Endothelial cell of umbilical vein (primary cell): ENCODE data around the gene ETV6. TPM values are rescaled to one million over a fixed set of nuclear protein-coding genes. Genes with fewer than 3 reads are reported as not detected.

Source experiments
- BruUV-seq: library from RNA; stranded (reverse); fragments of 400-500 nt; replicated peaks from 2 replicates; lab custom pipeline; 2021; lab: Mats Ljungman, UMichigan
- CTCF ChIA-PET: fragments of 300-600, 350-600 bp; sonication (Branson Sonifier 250); formaldehyde crosslinking; loops from one replicate; lab custom pipeline; 2021; ENCODE audit warnings: antibody characterized with exemption, inconsistent platforms; lab: Charles Lee
- POLR2A ChIA-PET: fragments of 300-600, 350-600 bp; sonication (Branson Sonifier 250); formaldehyde crosslinking; loops from one replicate; lab custom pipeline; 2021; ENCODE audit warnings: antibody characterized with exemption, inconsistent platforms; lab: Charles Lee
- DNase-seq: peaks from one replicate; pipeline ENCODE4 v3.0.0-alpha.2; 2011; ENCODE audit warnings: low read depth, low spot score
- FAIRE-seq: peaks from 2 replicates; lab custom pipeline; 2011; peaks lifted over from hg19 to GRCh38; lab: Jason Lieb, UNC
- H2AFZ ChIP-seq: 2 replicates; pipeline ENCODE4 v1.6.0; 2012; ENCODE audit warnings: low read depth, low read length, control low read depth, inconsistent platforms
- H3K27ac ChIP-seq: 2 replicates; pipeline ENCODE4 v1.5.1; 2011; ENCODE audit warnings: low read depth, mild to moderate bottlenecking, control low read depth, low read length, moderate library complexity; ENCODE audit not compliant: insufficient read depth
- H3K27me3 ChIP-seq, 2 experiments: 2 replicates each; pipeline versions ENCODE4 v1.6.0 to v1.6.1; 2011; ENCODE audit warnings: low read length in 2 of 2, mixed read lengths in 1 of 2; ENCODE audit not compliant: control insufficient read depth in 2 of 2, insufficient read depth in 2 of 2
- H3K36me3 ChIP-seq, 2 experiments: 2 replicates in 1 of 2; 3 replicates in 1 of 2; pipeline ENCODE4 v1.5.1; 2011; ENCODE audit warnings: low read length in 2 of 2, mild to moderate bottlenecking in 1 of 2, moderate library complexity in 1 of 2; ENCODE audit not compliant: control insufficient read depth in 2 of 2, insufficient read depth in 2 of 2; ENCODE audit errors: extremely low read depth in 1 of 2
- H3K4me1 ChIP-seq: 3 replicates; pipeline ENCODE4 v1.5.1; 2011; ENCODE audit warnings: mild to moderate bottlenecking, low read length; ENCODE audit not compliant: control insufficient read depth, insufficient read depth; ENCODE audit errors: extremely low read depth
- H3K4me2 ChIP-seq: 2 replicates; pipeline ENCODE4 v1.6.1; 2011; ENCODE audit warnings: low read length, control low read depth, mixed read lengths; ENCODE audit not compliant: insufficient read depth
- H3K4me3 ChIP-seq, 3 experiments: fragments of 200-600 bp in 1 of 3; sonication (generic), shearing (Covaris generic) in 1 of 3; replicated peaks in 1 of 3; 2 replicates each; pipeline ENCODE4 v1.5.1; 2011 to 2016; ENCODE audit warnings: control low read depth in 3 of 3, low read length in 3 of 3, mild to moderate bottlenecking in 2 of 3, inconsistent platforms in 1 of 3, low read depth in 1 of 3, moderate library complexity in 1 of 3; ENCODE audit not compliant: insufficient read depth in 1 of 3
- H3K79me2 ChIP-seq: 2 replicates; pipeline ENCODE4 v1.6.0; 2012; ENCODE audit warnings: low read length, inconsistent platforms; ENCODE audit not compliant: control insufficient read depth, insufficient read depth
- H3K9ac ChIP-seq: replicated peaks from 2 replicates; pipeline ENCODE3; 2011; ENCODE audit warnings: low read length, control low read depth; ENCODE audit not compliant: insufficient read depth; ENCODE audit errors: extremely low read depth
- H3K9me1 ChIP-seq: replicated peaks from 3 replicates; pipeline ENCODE4 v1.6.0; 2011; ENCODE audit warnings: mild to moderate bottlenecking, low read length; ENCODE audit not compliant: control insufficient read depth, insufficient read depth; ENCODE audit errors: extremely low read depth
- H3K9me3 ChIP-seq: replicated peaks from 2 replicates; pipeline ENCODE4 v1.5.1; 2012; ENCODE audit warnings: low read length, inconsistent platforms; ENCODE audit not compliant: control insufficient read depth, insufficient read depth
- H4K20me1 ChIP-seq: replicated peaks from 2 replicates; pipeline ENCODE3; 2011; ENCODE audit warnings: mild to moderate bottlenecking, low read length; ENCODE audit not compliant: control insufficient read depth, insufficient read depth; ENCODE audit errors: extremely low read depth
- CTCF ChIP-seq, 2 donors: IDR thresholded peaks; 1 replicate in 1 of 2; 2 replicates in 1 of 2; pipeline ENCODE4 v1.5.1; 2011; ENCODE audit warnings: low read length in 2 of 2, mild to moderate bottlenecking in 2 of 2, moderate library complexity in 2 of 2, control low read depth in 1 of 2, inconsistent platforms in 1 of 2, low read depth in 1 of 2; ENCODE audit not compliant: insufficient read depth in 1 of 2; ENCODE audit errors: extremely low read depth in 1 of 2
- EZH2 ChIP-seq: IDR thresholded peaks from 2 replicates; pipeline ENCODE4 v1.6.1; 2012; ENCODE audit warnings: borderline replicate concordance, low read depth, mild to moderate bottlenecking, moderate library complexity, low read length, inconsistent platforms; ENCODE audit not compliant: severe bottlenecking
- GATA2 ChIP-seq: IDR thresholded peaks from 2 replicates; pipeline ENCODE4 v1.7.0; 2011; ENCODE audit warnings: low read depth, mild to moderate bottlenecking, moderate library complexity, mixed read lengths, low read length; ENCODE audit not compliant: insufficient read length, insufficient read depth
- MAX ChIP-seq: IDR thresholded peaks from 2 replicates; pipeline ENCODE4 v1.6.1; 2011; ENCODE audit not compliant: insufficient read depth, insufficient read length
- POLR2AphosphoS5 ChIP-seq: IDR thresholded peaks from 2 replicates; pipeline ENCODE4 v1.6.1; 2012; ENCODE audit warnings: low read depth, mild to moderate bottlenecking, control low read depth, low read length, moderate library complexity; ENCODE audit not compliant: insufficient read depth
- dilution Hi-C: fragments of 300-500 bp; cut with MboI; formaldehyde crosslinking; loops from one replicate; pipeline ENCODE4 v1.15.0; 2019; ENCODE audit warnings: low sequenced_read_pairs; ENCODE audit not compliant: extremely low pct_ligation_motif_present
- intact Hi-C: fragments of 100-400 bp; cut with micrococcal nuclease; formaldehyde crosslinking; loops from one replicate; pipeline ENCODE4 v1.10.0; 2022
- polyA plus RNA-seq, 4 experiments: library from polyadenylated mRNA; depleted of rRNA in 3 of 4; stranded (reverse) in 3 of 4; unstranded in 1 of 4; fragments of >200 nt; gene quantifications; 2 replicates each; pipeline versions ENCODE4 v1.2.1 to v1.2.3, GENCODE V29; 2011 to 2012; ENCODE audit warnings: missing spikeins in 1 of 4
- total RNA-seq: library from RNA; stranded (reverse); gene quantifications from 2 replicates; pipeline ENCODE4 v1.2.3, GENCODE V29; 2021

Gene ETV6
- total and polyA plus RNA-seq, 2 donors (not counting 3 experiments of a cell fraction or from before 2014, with no cell fraction given) = 15.9 to 57.1 TPM

GRCh38 chr12:11920231-11920630 is 270.8 kb downstream of the ETV6 start:
- Histone ChIP-seq H3K4me1 (no peaks in the 10 kb centered on the region), H4K20me1 (no peaks in the 10 kb centered on the region), H2AFZ (no peak overlapping the region), H3K4me2 (no peak overlapping the region), H3K27ac (no peak overlapping the region), H3K9me3 (no peaks in the 10 kb centered on the region), H3K79me2 (no peaks in the 10 kb centered on the region), H3K9ac (no peak overlapping the region), H3K9me1 (no peaks in the 10 kb centered on the region), H3K36me3 (no peaks in the 10 kb centered on the region), H3K27me3 (peaks cover 17 to 20% of the 10 kb centered on the region in 2 experiments), H3K4me3 (no peak overlapping the region)
- no TSS peak for BruUV-seq
- dilution Hi-C loops (no loop called here), intact Hi-C loops (no loop called here)
- no peak for DNase-seq
- no peak for FAIRE-seq
- ChIA-PET POLR2A (no interaction called here), CTCF (no interaction called here)
- TF ChIP-seq EZH2 (no peak), MAX (no peak), CTCF (IDR thresholded peaks at IDR 0.05; ENCODE audit: extremely low read depth in 1 of 2, insufficient read depth in 1 of 2, low read depth in 1 of 2, low read length in 2 of 2) (no peak), POLR2AphosphoS5 (no peak), GATA2 (no peak)
